Activated T-cell treated with anti-CD3 and anti-CD28 coated beads, Interleukin-2, amount 50 U/mL, for 4 hours (primary cell): ENCODE measurements around the gene B3GNT8. TPM values are rescaled to one million over a fixed set of nuclear protein-coding genes. Genes with fewer than 3 reads are reported as not detected.

Experiments
- ATAC-seq, 2 donors: fragments of 200-7000 bp; cut with Tn5 transposase; one replicate each; pipeline ENCODE4 v1.10.0; 2021
- DNase-seq: peaks from one replicate; pipeline ENCODE4 v3.0.0-alpha.2; 2020
- H3K27me3 Mint-ChIP-seq: one replicate; pipeline ENCODE4 v1.8.0; 2021; ENCODE audit warnings: low read depth, mixed read lengths
- H3K36me3 Mint-ChIP-seq: one replicate; pipeline ENCODE4 v1.8.0; 2022; ENCODE audit warnings: mixed read lengths; ENCODE audit not compliant: insufficient read depth
- H3K4me1 Mint-ChIP-seq: one replicate; pipeline ENCODE4 v1.8.0; 2021; ENCODE audit warnings: low read depth, mixed read lengths
- H3K4me3 Mint-ChIP-seq: one replicate; pipeline ENCODE4 v1.8.0; 2021; ENCODE audit warnings: mild to moderate bottlenecking, moderate library complexity, mixed read lengths
- H3K9me3 Mint-ChIP-seq: one replicate; pipeline ENCODE4 v1.8.0; 2021; ENCODE audit warnings: mixed read lengths
- total RNA-seq, 3 donors: library from RNA; stranded (reverse); gene quantifications; one replicate each; pipeline ENCODE4 v1.2.1, GENCODE V29; 2021

The B3GNT8 gene
- total RNA-seq, 3 donors from 2014 or later, result 0.15 to 0.35 (median 0.24) TPM

GRCh38 chr19:41428481-41428859 lies 1.3 kb upstream of the B3GNT8 start:
- peak overlapping the region; percentile 24 for H3K4me3 Mint-ChIP-seq
- no peak for ATAC-seq

GRCh38 chr19:41427647-41428480 lies 690 bp upstream of the B3GNT8 start:
- ATAC-seq (peak; percentile 51 to 53), DNase-seq (no peak)
- no peaks in the 10 kb centered on the region for H3K27me3 Mint-ChIP-seq
- H3K9me3 Mint-ChIP-seq, result no peaks in the 10 kb centered on the region
- H3K4me3 Mint-ChIP-seq, result peak overlapping the region; percentile 79
- H3K4me1 Mint-ChIP-seq, result peaks cover 28% of the 10 kb centered on the region
- H3K36me3 Mint-ChIP-seq, result peaks cover 13% of the 10 kb centered on the region

More at GRCh38 chr19:41428481-41428859, 1.3 kb upstream of the B3GNT8 start:
- H3K9me3 Mint-ChIP-seq, result no peaks in the 10 kb centered on the region
- H3K36me3 Mint-ChIP-seq, result peaks cover 13% of the 10 kb centered on the region
- H3K27me3 Mint-ChIP-seq, result no peaks in the 10 kb centered on the region
- no peak for DNase-seq
- peaks cover 28% of the 10 kb centered on the region for H3K4me1 Mint-ChIP-seq

- no peak for DNase-seq
- H3K4me3 Mint-ChIP-seq, result no peak overlapping the region
- H3K36me3 Mint-ChIP-seq, result peaks cover 12% of the 10 kb centered on the region
- H3K9me3 Mint-ChIP-seq, result no peaks in the 10 kb centered on the region
- H3K4me1 Mint-ChIP-seq, result peaks cover 28% of the 10 kb centered on the region
- ATAC-seq, result no peak
- no peaks in the 10 kb centered on the region for H3K27me3 Mint-ChIP-seq
These were observed 895 bp downstream of the B3GNT8 start for GRCh38 chr19:41426116-41426841.

GRCh38 chr19:41425174-41426115 lies 1.7 kb downstream of the B3GNT8 start:
- no peak overlapping the region for H3K4me3 Mint-ChIP-seq
- H3K36me3 Mint-ChIP-seq, result peaks cover 12% of the 10 kb centered on the region
- H3K27me3 Mint-ChIP-seq, result no peaks in the 10 kb centered on the region
- H3K4me1 Mint-ChIP-seq, result peaks cover 26% of the 10 kb centered on the region
- no peaks in the 10 kb centered on the region for H3K9me3 Mint-ChIP-seq
- no peak for DNase-seq
- ATAC-seq, result no peak

- Mint-ChIP-seq H3K4me3 (no peak overlapping the region), H3K36me3 (peaks cover 17% of the 10 kb centered on the region), H3K4me1 (peaks cover 26% of the 10 kb centered on the region), H3K27me3 (no peaks in the 10 kb centered on the region), H3K9me3 (no peaks in the 10 kb centered on the region)
- DNase-seq (no peak), ATAC-seq (no peak)
These were observed 2.6 kb downstream of the B3GNT8 start for GRCh38 chr19:41424335-41425173.

- no peaks in the 10 kb centered on the region for H3K9me3 Mint-ChIP-seq
- H3K4me1 Mint-ChIP-seq, result peaks cover 15% of the 10 kb centered on the region
- DNase-seq (no peak), ATAC-seq (no peak)
- H3K4me3 Mint-ChIP-seq, result no peak overlapping the region
- no peaks in the 10 kb centered on the region for H3K27me3 Mint-ChIP-seq
- H3K36me3 Mint-ChIP-seq, result peaks cover 24% of the 10 kb centered on the region
These were observed 4.2 kb downstream of the B3GNT8 start for GRCh38 chr19:41422955-41423354.

- peaks cover 10% of the 10 kb centered on the region for H3K4me1 Mint-ChIP-seq
These were observed 4.7 kb downstream of the B3GNT8 start for GRCh38 chr19:41422456-41422855.

GRCh38 chr19:41421973-41422372 lies 5.2 kb downstream of the B3GNT8 start:
- H3K4me1 Mint-ChIP-seq, result peaks cover 7% of the 10 kb centered on the region
- ATAC-seq (no peak), DNase-seq (no peak)
- no peaks in the 10 kb centered on the region for H3K27me3 Mint-ChIP-seq
- no peaks in the 10 kb centered on the region for H3K9me3 Mint-ChIP-seq
- H3K4me3 Mint-ChIP-seq, result no peak overlapping the region
- H3K36me3 Mint-ChIP-seq, result peaks cover 27% of the 10 kb centered on the region

More at GRCh38 chr19:41422456-41422855, 4.7 kb downstream of the B3GNT8 start:
- Mint-ChIP-seq H3K27me3 (no peaks in the 10 kb centered on the region), H3K9me3 (no peaks in the 10 kb centered on the region), H3K36me3 (peaks cover 24% of the 10 kb centered on the region), H3K4me3 (no peak overlapping the region)
- DNase-seq (no peak), ATAC-seq (no peak)

- peaks cover 5% of the 10 kb centered on the region for H3K4me1 Mint-ChIP-seq
- no peaks in the 10 kb centered on the region for H3K27me3 Mint-ChIP-seq
- ATAC-seq (no peak), DNase-seq (no peak)
- no peaks in the 10 kb centered on the region for H3K9me3 Mint-ChIP-seq
- H3K36me3 Mint-ChIP-seq, result peaks cover 27% of the 10 kb centered on the region
- no peak overlapping the region for H3K4me3 Mint-ChIP-seq
These were observed 5.9 kb downstream of the B3GNT8 start for GRCh38 chr19:41421314-41421713.

GRCh38 chr19:41420101-41420880 lies 6.9 kb downstream of the B3GNT8 start:
- no peaks in the 10 kb centered on the region for H3K4me1 Mint-ChIP-seq
- ATAC-seq, result no peak
- H3K4me3 Mint-ChIP-seq, result no peak overlapping the region
- H3K27me3 Mint-ChIP-seq, result no peaks in the 10 kb centered on the region
- peaks cover 27% of the 10 kb centered on the region for H3K36me3 Mint-ChIP-seq
- H3K9me3 Mint-ChIP-seq, result no peaks in the 10 kb centered on the region
- no peak for DNase-seq

- Mint-ChIP-seq H3K4me3 (no peak overlapping the region), H3K36me3 (peaks cover 34% of the 10 kb centered on the region), H3K27me3 (no peaks in the 10 kb centered on the region), H3K4me1 (no peaks in the 10 kb centered on the region), H3K9me3 (no peaks in the 10 kb centered on the region)
- no peak for ATAC-seq
- DNase-seq, result no peak
These were observed 10.9 kb downstream of the B3GNT8 start for GRCh38 chr19:41416194-41416674.

GRCh38 chr19:41415154-41415571 lies 12.0 kb downstream of the B3GNT8 start:
- Mint-ChIP-seq H3K4me1 (peaks cover 1% of the 10 kb centered on the region), H3K9me3 (no peaks in the 10 kb centered on the region), H3K4me3 (no peak overlapping the region), H3K36me3 (peaks cover 29% of the 10 kb centered on the region), H3K27me3 (no peaks in the 10 kb centered on the region)
- DNase-seq (no peak), ATAC-seq (no peak)

- DNase-seq (no peak), ATAC-seq (no peak)
- Mint-ChIP-seq H3K27me3 (no peaks in the 10 kb centered on the region), H3K36me3 (peaks cover 27% of the 10 kb centered on the region), H3K9me3 (no peaks in the 10 kb centered on the region), H3K4me1 (peaks cover 6% of the 10 kb centered on the region), H3K4me3 (no peak overlapping the region)
These were observed 12.7 kb downstream of the B3GNT8 start for GRCh38 chr19:41414461-41414860.
